A549 (cell line): Measurements from ENCODE around the gene VSIG10. TPM values are rescaled to one million over a fixed set of nuclear protein-coding genes. Genes with fewer than 3 reads are reported as not detected.

Source experiments
- ATAC-seq, 2 experiments: fragments of 200-7000 bp in 1 of 2; fragments of >200 bp in 1 of 2; cut with Nextera tagmentation in 1 of 2; cut with Tn5 transposase in 1 of 2; 3 replicates each; pipeline versions ENCODE4 v1.8.0 to v1.9.1; 2018 to 2020; ENCODE audit warnings: mild to moderate bottlenecking in 1 of 2, moderate library complexity in 1 of 2
- CTCF ChIA-PET: fragments of 300-600 bp; sonication (Branson Sonifier 250); formaldehyde crosslinking; extraction: SDS; loops from one replicate; lab custom pipeline; 2021; ENCODE audit warnings: antibody characterized with exemption, inconsistent platforms; lab: Yijun Ruan, JAX
- POLR2A ChIA-PET: fragments of 350-600 bp; formaldehyde crosslinking; extraction: SDS; loops from one replicate; lab custom pipeline; 2021; ENCODE audit warnings: antibody characterized with exemption, inconsistent platforms; lab: Yijun Ruan, JAX
- DNase-seq, 2 experiments: peaks; one replicate each; pipeline versions ENCODE4 v3.0.0 to v3.0.0-alpha.2; 2011 to 2016; ENCODE audit warnings: low read depth in 1 of 2, low spot score in 1 of 2
- FAIRE-seq: peaks from 2 replicates; lab custom pipeline; 2011; peaks lifted over from hg19 to GRCh38; lab: Jason Lieb, UNC
- H3K27ac ChIP-seq, 2 experiments: fragments of >200 bp; sonication (Bioruptor Twin); formaldehyde crosslinking; 3 replicates each; pipeline ENCODE4 v1.5.1; 2016 to 2017
- H3K4me1 ChIP-seq: fragments of >200 bp; sonication (Bioruptor Twin); formaldehyde crosslinking; 3 replicates; pipeline ENCODE4 v1.6.1; 2016
- H3K4me2 ChIP-seq: fragments of >200 bp; sonication (Bioruptor Twin); formaldehyde crosslinking; 3 replicates; pipeline ENCODE4 v1.6.1; 2016
- H3K4me3 ChIP-seq: fragments of >200 bp; sonication (Bioruptor Twin); formaldehyde crosslinking; 3 replicates; pipeline ENCODE4 v1.5.1; 2016
- H3K9me3 ChIP-seq: fragments of >200 bp; sonication (Bioruptor Twin); formaldehyde crosslinking; 3 replicates; pipeline ENCODE4 v1.6.1; 2016
- ATOH8 ChIP-seq: fragments of 250-450 bp; sonication (Bioruptor Pico); IDR thresholded peaks from 2 replicates; pipeline ENCODE4 v1.5.0; 2020; ENCODE audit warnings: low read depth, mild to moderate bottlenecking, moderate library complexity
- FOSL2 ChIP-seq, 2 experiments: fragments of 450-650 bp in 1 of 2; fragments of >200 bp in 1 of 2; sonication (Bioruptor Twin) in 1 of 2; formaldehyde crosslinking; IDR thresholded peaks; 2 replicates each; pipeline versions ENCODE4 v1.5.0 to v1.6.1; 2016 to 2020; ENCODE audit warnings: mild to moderate bottlenecking in 1 of 2, moderate library complexity in 1 of 2
- GATA3 ChIP-seq: IDR thresholded peaks from 2 replicates; pipeline ENCODE4 v1.6.1; 2012; ENCODE audit warnings: borderline replicate concordance
- HOXB13 ChIP-seq: fragments of 250-450 bp; sonication (Bioruptor Pico); IDR thresholded peaks from 2 replicates; pipeline ENCODE4 v1.5.0; 2020; ENCODE audit warnings: low read depth, mild to moderate bottlenecking, moderate library complexity
- MAX ChIP-seq: IDR thresholded peaks from 2 replicates; pipeline ENCODE4 v1.6.1; 2012
- MAZ ChIP-seq: fragments of 150-350 bp; IDR thresholded peaks from 2 replicates; pipeline ENCODE4 v1.6.1; 2014; ENCODE audit warnings: antibody characterized with exemption, low read depth, low read length, borderline replicate concordance
- MYC ChIP-seq: IDR thresholded peaks from 2 replicates; pipeline ENCODE4 v1.6.1; 2012; ENCODE audit warnings: mild to moderate bottlenecking, inconsistent platforms, low read length, improper control_type of control experiment, borderline replicate concordance
- NFE2L2 ChIP-seq: fragments of 150-350 bp; conservative IDR thresholded peaks from 2 replicates; pipeline ENCODE4 v1.6.1; 2014; ENCODE audit warnings: low read length
- PHF8 ChIP-seq: fragments of 200-600 bp; sonication (generic); IDR thresholded peaks from 2 replicates; pipeline ENCODE4 v1.6.1; 2016; ENCODE audit warnings: low read depth, mild to moderate bottlenecking, antibody characterized with exemption, moderate library complexity, borderline replicate concordance
- RAD21 ChIP-seq, 2 experiments: fragments of >200 bp in 1 of 2; sonication (Bioruptor Twin) in 1 of 2; formaldehyde crosslinking in 1 of 2; IDR thresholded peaks in 1 of 2; conservative IDR thresholded peaks in 1 of 2; 2 replicates in 1 of 2; 3 replicates in 1 of 2; pipeline ENCODE4 v1.6.1; 2012 to 2018; ENCODE audit warnings: inconsistent platforms in 1 of 2
- RFX5 ChIP-seq: fragments of 450-650 bp; IDR thresholded peaks from 2 replicates; pipeline ENCODE4 v1.7.1; 2014; ENCODE audit warnings: antibody characterized with exemption, mild to moderate bottlenecking, moderate library complexity
- RNF2 ChIP-seq: fragments of 200-600 bp; sonication (generic); IDR thresholded peaks from 2 replicates; pipeline ENCODE4 v1.6.1; 2016; ENCODE audit warnings: low read depth, mild to moderate bottlenecking, antibody characterized with exemption, moderate library complexity, borderline replicate concordance
- SMC3 ChIP-seq: fragments of >200 bp; sonication (Bioruptor Twin); formaldehyde crosslinking; IDR thresholded peaks from 3 replicates; pipeline ENCODE4 v1.6.1; 2018; ENCODE audit warnings: inconsistent platforms
- TFCP2L1 ChIP-seq: fragments of 250-450 bp; sonication (Bioruptor Pico); IDR thresholded peaks from 2 replicates; pipeline ENCODE4 v1.5.0; 2021; ENCODE audit warnings: mild to moderate bottlenecking
- ZSCAN20 ChIP-seq: fragments of 250-450 bp; sonication (Bioruptor Pico); IDR thresholded peaks from 2 replicates; pipeline ENCODE4 v1.8.0; 2022; ENCODE audit warnings: mild to moderate bottlenecking, moderate library complexity
- WGBS: methylation state at CpG from one replicate; pipeline ENCODE4 v1.1.6; 2017; ENCODE audit errors: missing lambda C conversion rate; 5-methylcytosine and 5-hydroxymethylcytosine counted together
- polyA plus RNA-seq, 4 experiments: library from polyadenylated mRNA; depleted of rRNA in 3 of 4; stranded (reverse); fragments of >200 nt; fragmentation: RNase III in 1 of 4; extraction: RNeasy Plus Mini Kit Qiagen cat#74134 plus additional on column Dnase treatment in 1 of 4; gene quantifications; 2 replicates in 3 of 4; 3 replicates in 1 of 4; pipeline ENCODE4 v1.2.3, GENCODE V29; 2011 to 2017
- TF ChIP-seq, protein P1 (sequence below): fragments of >200 bp; sonication (Bioruptor Twin); formaldehyde crosslinking; IDR thresholded peaks from 3 replicates; pipeline ENCODE4 v1.5.1; 2016

VSIG10 gene
- polyA plus RNA-seq, 2 of the 4 experiments (the other 2 are of a cell fraction) = 18.3 to 20.2 TPM

GRCh38 chr12:118035190-118036041 is 68.4 kb downstream of the VSIG10 start:
- TF ChIP-seq NFE2L2 (no peak), HOXB13 (CRISPR knock-in tag) (no peak), MAZ (no peak), TFCP2L1 (CRISPR knock-in tag) (no peak), ZSCAN20 (CRISPR knock-in tag) (no peak), RFX5 (no peak), PHF8 (no peak), GATA3 (no peak), MAX (no peak), MYC (no peak), ATOH8 (no peak)
- H3K27ac ChIP-seq = peak overlapping the region in 1 of 2 experiments; percentile 23; a peak in 1 of 6 replicates
- DNase-seq (peak in 1 of 2 experiments; percentile 62), ATAC-seq (peak; percentile 83 to 85), FAIRE-seq (no peak)
- CTCF ChIA-PET = interaction anchor here (0.7 to 10.1 kb wide), 30 partner anchors 8 to 824 kb away, joined by 3 to 203 read pairs (median 5); partner anchors contain the start of genes SUDS3 and WSB2
- H3K4me1 ChIP-seq = peaks cover 15% of the 10 kb centered on the region; the same call in 2 of the 3 replicates
- POLR2A ChIA-PET = interaction anchor here (0.6 to 1.0 kb wide), 3 partner anchors 28 to 160 kb away, joined by 4 to 8 read pairs (median 7); no protein-coding TSS in a partner anchor
- 82% methylated on average over 9 of the region's 9 CpGs for WGBS
- H3K4me3 ChIP-seq = no peak overlapping the region
- H3K4me2 ChIP-seq = no peak overlapping the region
- H3K9me3 ChIP-seq = no peaks in the 10 kb centered on the region

DNA sequence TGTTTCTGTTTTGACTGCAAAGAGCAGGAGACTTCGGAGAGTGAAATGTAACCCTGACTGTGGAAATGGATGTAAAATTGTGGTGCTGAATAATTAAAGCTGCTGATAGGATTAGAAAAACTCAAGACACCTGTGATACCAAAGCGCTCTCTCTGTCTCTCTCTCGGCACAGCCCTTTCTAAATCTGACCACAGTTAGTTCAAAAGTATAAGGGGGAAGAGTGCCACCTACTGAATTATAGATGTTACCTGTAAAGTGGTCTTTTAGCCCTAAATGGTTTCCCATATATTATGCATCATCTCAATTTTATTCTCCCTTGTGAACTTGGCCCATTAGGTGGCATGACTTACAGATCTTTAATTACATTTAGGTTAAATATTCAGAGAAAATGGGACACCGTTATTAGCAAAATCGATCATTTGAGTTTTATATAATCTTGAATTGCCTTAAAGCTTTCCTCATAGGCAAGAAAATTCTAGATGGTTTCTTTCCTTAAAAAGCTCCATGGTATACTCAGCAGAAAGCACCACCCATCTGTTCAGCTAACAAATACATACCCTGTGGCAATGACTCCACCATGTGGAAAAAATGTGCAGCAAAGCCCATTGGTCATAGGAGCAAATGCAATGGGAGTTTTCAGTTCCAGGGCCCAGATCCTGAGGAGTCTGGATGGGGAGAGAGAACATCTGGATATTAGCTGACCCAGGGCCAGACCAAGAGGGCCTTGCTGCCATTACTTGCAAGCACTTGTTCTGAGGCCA is 69.2 kb downstream of the VSIG10 start:
- H3K4me1 ChIP-seq = peaks cover 15% of the 10 kb centered on the region; the same call in 2 of the 3 replicates
- no peak for TF ChIP-seq RNF2
- TF ChIP-seq RAD21 (conservative IDR thresholded peaks at IDR 0.05 in 1 of 2, IDR thresholded peaks at IDR 0.05 in 1 of 2) = peak; percentile 67 to 79
- TF ChIP-seq, protein P1, sequence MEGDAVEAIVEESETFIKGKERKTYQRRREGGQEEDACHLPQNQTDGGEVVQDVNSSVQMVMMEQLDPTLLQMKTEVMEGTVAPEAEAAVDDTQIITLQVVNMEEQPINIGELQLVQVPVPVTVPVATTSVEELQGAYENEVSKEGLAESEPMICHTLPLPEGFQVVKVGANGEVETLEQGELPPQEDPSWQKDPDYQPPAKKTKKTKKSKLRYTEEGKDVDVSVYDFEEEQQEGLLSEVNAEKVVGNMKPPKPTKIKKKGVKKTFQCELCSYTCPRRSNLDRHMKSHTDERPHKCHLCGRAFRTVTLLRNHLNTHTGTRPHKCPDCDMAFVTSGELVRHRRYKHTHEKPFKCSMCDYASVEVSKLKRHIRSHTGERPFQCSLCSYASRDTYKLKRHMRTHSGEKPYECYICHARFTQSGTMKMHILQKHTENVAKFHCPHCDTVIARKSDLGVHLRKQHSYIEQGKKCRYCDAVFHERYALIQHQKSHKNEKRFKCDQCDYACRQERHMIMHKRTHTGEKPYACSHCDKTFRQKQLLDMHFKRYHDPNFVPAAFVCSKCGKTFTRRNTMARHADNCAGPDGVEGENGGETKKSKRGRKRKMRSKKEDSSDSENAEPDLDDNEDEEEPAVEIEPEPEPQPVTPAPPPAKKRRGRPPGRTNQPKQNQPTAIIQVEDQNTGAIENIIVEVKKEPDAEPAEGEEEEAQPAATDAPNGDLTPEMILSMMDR = peak; percentile 61
- TF ChIP-seq FOSL2 (IDR thresholded peaks at IDR 0.05) = no peak
- TF ChIP-seq FOSL2 (CRISPR knock-in tag; IDR thresholded peaks at IDR 0.05) = no peak
- TF ChIP-seq SMC3 = peak; percentile 50; the same call in 2 of the 3 replicates
- TF ChIP-seq MAX = 0 out of 2 replicates have a peak, but pooled peaks have one; percentile 40
- TF ChIP-seq, all 56 proteins: peak for 4
- Histone ChIP-seq H3K4me3 (no peak overlapping the region), H3K27ac (peak overlapping the region in 1 of 2 experiments; percentile 23; a peak in 1 of 6 replicates), H3K4me2 (no peak overlapping the region), H3K9me3 (no peaks in the 10 kb centered on the region)
- CTCF ChIA-PET = interaction anchor here (0.6 to 10.1 kb wide), 32 partner anchors 9 to 824 kb away, joined by 3 to 203 read pairs (median 4); partner anchors contain the start of gene WSB2
- ATAC-seq (peak; percentile 84 to 89), FAIRE-seq (no peak), DNase-seq (peak in 1 of 2 experiments; percentile 73)
- WGBS = 79% methylated on average over 5 of the region's 5 CpGs
- POLR2A ChIA-PET = interaction anchor here (0.6 to 1.0 kb wide), 2 partner anchors 48 to 159 kb away, joined by 4 to 7 read pairs; no protein-coding TSS in a partner anchor
